Stimulated activated CD8-positive, alpha-beta memory T cell treated with anti-CD3 and anti-CD28 coated beads, Interleukin-2, amount 100 ng/mL, for 48 hours (primary cell): ENCODE measurements around the gene SAPCD2.
A peak's percentile ranks its signal among the peaks of the same experiment; 100 is the strongest.

ENCODE experiments used
- DNase-seq, 2 donors: peaks; one replicate each; pipeline ENCODE4 v3.0.0-alpha.2; 2020; ENCODE audit warnings: low read depth in 2 of 2

SAPCD2 gene

DNA sequence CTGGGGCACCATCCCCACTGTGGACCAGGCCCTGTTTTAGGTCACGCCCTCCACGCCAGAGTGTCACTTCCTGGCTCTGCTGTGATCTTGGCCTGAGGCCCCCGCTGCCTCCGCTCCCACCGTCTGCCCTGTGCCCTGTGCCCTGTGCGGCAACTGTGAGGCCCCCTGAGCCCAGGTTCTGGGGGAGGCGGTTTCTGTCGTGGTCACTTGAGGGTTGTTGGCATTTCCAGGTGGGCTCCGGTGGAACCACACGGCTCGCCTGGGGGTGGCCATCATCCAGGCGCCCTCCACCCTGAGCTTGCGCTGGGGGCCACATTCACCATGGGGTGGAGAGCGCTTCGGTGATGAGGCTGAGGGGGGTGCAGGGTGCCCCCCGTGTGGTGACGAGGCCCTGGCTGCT, 37.6 kb upstream of the SAPCD2 start:
- DNase-seq, result no peak

- no peak for DNase-seq
These were observed 37.1 kb upstream of the SAPCD2 start for GRCh38 chr9:137107312-137107921.

DNA sequence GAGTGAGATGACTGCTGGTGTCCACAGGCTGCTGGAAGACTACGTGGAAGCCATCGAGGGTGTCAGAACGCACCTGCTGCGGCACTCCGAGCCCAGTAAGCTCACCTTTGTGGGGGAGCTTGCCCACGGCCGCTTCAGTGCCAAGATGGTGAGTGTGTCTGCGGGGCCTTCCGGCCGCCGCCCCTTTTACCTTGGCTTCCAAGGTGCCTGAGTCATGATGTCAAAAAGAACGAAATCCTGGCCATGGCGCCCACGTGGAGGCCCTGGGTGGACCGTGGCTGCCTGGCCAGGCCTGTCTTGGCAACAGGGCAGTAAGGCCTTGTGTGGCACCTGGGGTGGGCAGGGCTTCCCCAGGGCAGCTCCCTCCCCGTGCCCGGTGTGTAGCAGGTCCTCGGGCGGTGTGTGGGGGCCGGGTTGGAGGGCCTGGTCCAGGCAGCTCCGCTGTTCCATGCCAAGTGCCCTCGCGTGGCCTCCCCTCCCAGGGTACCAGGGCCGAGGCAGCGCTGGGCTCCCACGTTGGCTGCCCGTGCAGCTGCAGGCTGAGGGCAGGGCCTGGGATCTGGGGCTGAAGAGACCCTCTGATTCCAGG, 36.4 kb upstream of the SAPCD2 start:
- no peak for DNase-seq

- DNase-seq, result no peak
These were observed 35.7 kb upstream of the SAPCD2 start for GRCh38 chr9:137105814-137106661.

DNA sequence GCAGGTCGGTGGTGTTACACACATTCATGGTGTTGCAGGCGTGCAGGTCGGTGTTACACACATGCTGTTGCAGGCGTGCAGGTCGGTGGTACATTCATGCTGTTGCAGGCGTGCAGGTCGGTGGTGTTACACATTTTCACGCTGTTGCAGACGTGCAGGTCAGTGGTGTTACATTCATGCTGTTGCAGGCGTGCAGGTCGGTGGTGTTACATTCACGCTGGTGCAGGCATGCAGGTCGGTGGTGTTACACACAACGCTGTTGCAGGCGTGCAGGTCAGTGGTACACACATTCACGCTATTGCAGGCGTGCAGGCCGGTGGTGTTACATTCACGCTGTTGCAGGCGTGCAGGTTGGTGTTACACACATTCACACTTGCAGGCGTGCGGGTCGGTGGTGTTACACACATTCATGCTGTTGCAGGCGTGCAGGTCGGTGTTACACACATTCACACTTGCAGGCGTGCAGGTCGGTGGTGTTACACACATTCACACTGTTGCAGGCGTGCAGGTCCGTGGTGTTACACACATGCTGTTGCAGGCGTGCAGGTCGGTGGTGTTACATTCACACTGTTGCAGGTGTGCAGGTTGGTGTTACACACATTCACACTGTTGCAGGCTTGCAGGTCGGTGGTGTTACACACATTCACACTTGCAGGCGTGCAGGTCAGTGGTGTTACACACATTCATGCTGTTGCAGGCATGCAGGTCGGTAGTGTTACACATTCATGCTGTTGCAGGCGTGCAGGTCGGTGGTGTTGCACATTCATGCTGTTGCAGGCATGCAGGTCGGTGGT, 33.0 kb upstream of the SAPCD2 start:
- DNase-seq, result no peak

- DNase-seq, result no peak
These were observed 28.9 kb upstream of the SAPCD2 start for GRCh38 chr9:137099231-137099630.

- no peak for DNase-seq
These were observed 27.6 kb upstream of the SAPCD2 start for GRCh38 chr9:137097761-137098462.

GRCh38 chr9:137096785-137097546, 26.6 kb upstream of the SAPCD2 start:
- no peak for DNase-seq

DNA sequence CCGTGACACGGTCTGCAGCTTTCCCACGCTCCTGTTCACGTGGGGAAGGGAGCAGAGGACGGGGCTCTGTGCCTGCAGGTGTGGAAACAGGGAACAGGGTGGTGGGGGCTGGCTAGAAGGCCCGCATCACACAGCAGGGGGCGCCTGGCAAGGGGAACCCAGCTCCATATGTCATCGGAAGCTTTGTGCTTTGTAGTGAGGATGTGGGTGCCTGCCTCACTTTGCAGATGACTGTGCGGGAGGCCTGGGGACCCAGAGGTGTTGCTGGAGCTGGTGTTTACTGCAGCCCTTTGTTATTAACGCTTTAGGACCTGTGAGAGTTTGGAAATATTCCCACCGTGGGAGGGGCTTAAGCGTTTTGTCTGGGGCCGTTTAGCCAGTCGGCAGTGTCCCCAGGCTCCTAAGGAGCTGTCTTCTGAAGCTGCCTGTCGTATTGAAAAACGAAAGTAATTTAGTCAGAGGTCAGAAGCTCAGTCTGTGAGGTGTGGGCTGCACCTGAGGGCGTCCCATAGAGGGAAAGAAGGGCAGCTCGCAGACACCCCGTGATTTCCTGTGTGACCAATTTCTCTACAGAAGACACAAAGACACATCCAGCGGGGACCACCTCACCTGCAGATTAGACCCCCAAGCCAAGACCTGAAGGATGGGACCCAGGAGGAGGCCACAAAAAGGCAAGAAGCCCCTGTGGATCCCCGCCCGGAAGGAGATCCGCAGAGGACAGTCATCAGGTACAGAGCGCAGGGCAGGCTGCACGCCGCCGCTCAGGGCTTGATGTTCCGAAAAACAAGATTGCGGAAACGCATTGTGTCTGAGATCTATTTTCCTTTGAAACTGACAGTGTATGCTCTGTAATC, 25.5 kb upstream of the SAPCD2 start:
- peak; percentile 75 to 79 for DNase-seq

GRCh38 chr9:137089232-137089947, 19.0 kb upstream of the SAPCD2 start:
- no peak for DNase-seq

DNA sequence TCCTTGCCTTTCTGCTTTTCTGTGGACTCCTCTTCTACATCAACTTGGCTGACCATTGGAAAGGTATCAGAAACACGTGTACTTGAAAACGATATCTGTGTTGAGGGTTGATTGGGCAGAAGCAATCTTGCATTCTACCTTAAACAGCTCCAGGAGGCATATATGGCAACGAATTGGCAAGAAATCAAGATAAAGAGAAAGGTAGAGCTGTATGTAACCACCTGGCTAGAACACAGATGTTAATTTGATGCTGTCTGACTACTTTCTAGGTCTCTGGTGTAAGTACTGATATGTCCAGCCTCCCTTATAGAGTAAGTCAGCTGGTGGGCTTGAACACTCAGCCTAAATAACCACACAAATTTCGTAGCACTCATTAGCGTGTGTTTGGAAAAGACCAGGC, 17.8 kb upstream of the SAPCD2 start:
- no peak for DNase-seq

DNA sequence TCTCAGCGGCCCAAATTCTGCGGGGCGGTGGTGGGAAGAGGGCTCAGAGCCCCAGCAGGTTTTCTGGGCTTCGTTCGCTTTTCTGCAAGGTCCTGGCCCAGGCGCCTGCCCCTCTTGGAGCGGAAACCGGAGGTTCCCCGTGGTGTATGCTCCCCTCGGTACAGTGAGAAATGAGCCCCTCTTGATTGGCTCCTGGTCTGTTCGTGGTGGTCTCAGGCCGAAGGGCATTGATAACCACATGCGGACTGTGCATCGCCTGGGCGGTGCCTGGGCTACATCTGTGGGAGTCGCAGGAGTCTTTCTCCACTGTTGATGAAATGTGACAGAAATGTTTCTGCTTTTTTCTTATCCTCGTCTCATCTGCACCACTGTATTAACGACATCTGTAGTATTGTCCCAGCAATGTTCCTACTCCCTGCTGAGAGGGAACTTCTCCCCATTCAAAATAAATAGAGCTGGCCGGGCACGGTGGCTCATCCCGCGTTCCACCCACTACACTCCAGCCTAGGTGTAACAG, 17.1 kb upstream of the SAPCD2 start:
- no peak for DNase-seq

- DNase-seq, result peak; percentile 100
These were observed 16.4 kb upstream of the SAPCD2 start, which contains the start of gene MAN1B1 for GRCh38 chr9:137086531-137087408. Gene MAN1B1 (plus strand): TSS chr9:137086985. CDS start chr9:137087000, 15 bp downstream.

GRCh38 chr9:137085920-137086530, 15.7 kb upstream of the SAPCD2 start:
- peak in 1 of 2 donors; percentile 26 for DNase-seq

- DNase-seq, result no peak
These were observed 14.2 kb upstream of the SAPCD2 start for GRCh38 chr9:137084526-137084925.

DNA sequence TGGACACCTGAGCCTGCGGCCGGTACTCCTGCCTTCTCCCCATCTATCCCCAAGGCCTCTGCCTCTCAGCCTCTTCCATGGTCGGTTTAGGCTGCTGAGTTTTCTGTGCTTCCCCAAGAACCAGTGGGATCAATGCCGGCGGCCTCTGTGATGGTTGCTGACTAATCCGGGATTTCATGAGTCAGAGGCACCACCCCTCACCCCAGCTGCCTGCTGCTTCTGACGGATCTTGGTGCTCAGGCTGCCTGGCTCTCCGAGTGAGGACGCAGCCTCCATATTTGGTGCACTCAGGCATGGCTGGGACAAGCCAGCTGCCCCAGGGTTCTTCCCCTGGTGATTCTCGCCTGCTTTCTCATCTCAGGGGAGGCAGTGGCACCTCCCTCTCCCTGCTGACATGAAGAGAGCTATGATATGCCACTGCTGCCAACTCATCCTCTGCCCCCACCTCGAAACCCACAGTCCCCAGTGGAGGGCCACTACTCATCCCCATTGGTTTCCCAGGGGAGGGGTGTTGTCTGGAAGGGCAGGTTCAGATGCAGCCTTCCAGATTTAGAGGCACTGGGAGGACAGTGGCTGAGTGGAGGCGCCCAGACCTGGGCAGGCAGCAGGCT, 13.1 kb upstream of the SAPCD2 start:
- DNase-seq, result no peak

GRCh38 chr9:137082925-137083290, 12.6 kb upstream of the SAPCD2 start:
- no peak for DNase-seq
